ENCODE measurements around the gene RNU6-8. TPM values are rescaled to one million over a fixed set of nuclear protein-coding genes. Genes with fewer than 3 reads are reported as not detected.

RNU6-8 gene
- total RNA-seq: not detected in 2 replicates

GRCh38 chr14:32202998-32203882, at the start of gene RNU6-8:
TSS of gene RNU6-8 (minus strand) at chr14:32203269.

GRCh38 chr14:32201816-32202490, 1.1 kb downstream of the RNU6-8 start, which contains the start of gene RNU6-7:
TSS of gene RNU6-7 (plus strand) at chr14:32202045.

Other genes with a start within 250 kb of the RNU6-8 start
- 26.9 and 36.1 TPM in 2 replicates for gene ARHGAP5, start 126.0 kb downstream of the RNU6-8 start, total RNA-seq
- gene RNU6-7, start 1.2 kb downstream of the RNU6-8 start, total RNA-seq: not detected in 2 replicates
- gene AKAP6, start 126.0 kb upstream of the RNU6-8 start, total RNA-seq: under 0.01 and 2.9 TPM in 2 replicates

Measured in cardiac atrium fibroblast (primary cell).